ENCODE results near the gene CTXN1.
"Not testable (repeated sequence)": the region's sequence is repeated elsewhere in the genome, so short reads cannot be mapped to it uniquely, and the experiment has no call there.

The CTXN1 gene

GRCh38 chr19:7944177-7944761, 18.3 kb upstream of the CTXN1 start:
- DNase-seq: peak; percentile 60

- peak; percentile 92 for DNase-seq
Measured at GRCh38 chr19:7943444-7944176, 17.7 kb upstream of the CTXN1 start, which contains the start of gene TIMM44. TIMM44 (minus strand) TSS chr19:7943666; CDS start chr19:7943651, 15 bp downstream.

DNA sequence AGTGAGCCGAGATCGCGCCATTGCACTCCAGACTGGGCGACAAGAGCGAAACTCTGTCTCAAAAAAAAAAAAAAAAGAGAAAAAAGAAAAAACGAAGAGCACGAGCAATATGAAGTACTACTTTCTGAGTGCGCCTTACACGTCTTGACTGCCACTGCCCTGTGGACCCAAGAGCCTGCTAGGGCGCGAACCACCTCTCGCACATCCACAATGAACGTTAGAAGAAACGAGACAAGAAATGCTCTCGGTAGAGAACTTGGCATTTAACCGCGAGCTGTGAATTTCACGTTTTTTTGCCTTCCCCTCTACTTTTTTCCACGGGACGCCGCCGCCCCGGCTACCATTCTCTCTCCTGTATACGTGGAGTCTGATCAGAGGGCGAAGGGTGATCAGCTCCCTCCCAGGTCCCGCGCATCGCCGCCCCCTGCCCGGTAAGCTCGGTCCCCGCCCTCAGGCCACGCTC, 17.1 kb upstream of the CTXN1 start:
- DNase-seq: no peak

DNA sequence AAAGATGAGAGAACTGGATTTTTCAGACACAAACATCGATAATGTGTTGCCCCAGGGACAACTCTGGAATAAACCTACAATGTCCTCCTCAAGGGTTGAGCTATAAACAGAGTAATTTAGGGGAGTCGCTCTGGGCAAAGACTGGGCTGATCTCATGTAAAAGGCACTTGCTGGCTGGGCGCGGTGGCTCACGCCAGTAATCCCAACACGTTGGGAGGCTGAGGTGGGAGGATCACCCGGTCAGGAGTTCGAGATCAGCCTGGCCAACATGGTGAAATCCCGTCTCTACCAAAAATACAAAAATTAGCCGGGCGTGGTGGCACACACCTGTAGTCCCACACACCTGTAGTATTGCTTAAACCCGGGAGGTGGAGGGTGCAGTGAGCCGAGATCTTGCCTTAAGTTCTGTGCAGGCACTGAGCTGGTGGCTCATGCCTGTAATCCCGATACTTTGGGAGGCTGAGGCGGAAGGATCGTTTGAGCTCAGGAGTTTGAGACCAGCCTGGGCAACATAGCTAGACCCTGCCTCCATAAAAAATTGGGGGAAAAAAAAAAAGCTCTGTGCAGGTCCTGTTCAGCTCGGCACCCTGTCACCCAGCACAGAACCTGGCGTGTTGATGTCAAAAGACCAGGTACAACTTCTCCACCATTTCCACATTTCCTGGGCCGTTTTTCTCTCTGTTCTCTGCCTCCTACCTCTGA, 16.1 kb upstream of the CTXN1 start:
- DNase-seq: no peak

DNA sequence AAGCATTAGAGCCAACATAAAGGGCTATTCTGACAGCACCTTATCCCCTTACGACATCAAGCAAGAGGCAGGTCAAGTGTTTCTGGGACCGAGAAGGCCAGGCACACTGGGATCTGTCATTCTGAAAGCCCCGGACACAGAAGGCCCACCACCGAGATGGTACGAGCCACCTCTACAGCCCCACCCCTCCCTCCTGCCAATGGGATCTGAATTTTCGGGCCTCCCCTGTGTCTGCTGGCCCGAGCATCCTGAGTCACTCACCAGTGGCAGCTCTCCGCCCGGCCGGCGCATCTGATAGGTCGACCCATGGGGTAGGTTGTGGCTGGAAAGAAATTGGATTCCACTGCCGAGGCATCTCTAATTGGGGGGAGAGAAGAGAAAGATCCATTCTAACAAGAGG, 14.9 kb upstream of the CTXN1 start:
- DNase-seq: no peak

- DNase-seq: no peak
Measured at GRCh38 chr19:7934766-7935165, 8.8 kb upstream of the CTXN1 start.

GRCh38 chr19:7933828-7934725, 8.1 kb upstream of the CTXN1 start:
- no peak for DNase-seq

DNA sequence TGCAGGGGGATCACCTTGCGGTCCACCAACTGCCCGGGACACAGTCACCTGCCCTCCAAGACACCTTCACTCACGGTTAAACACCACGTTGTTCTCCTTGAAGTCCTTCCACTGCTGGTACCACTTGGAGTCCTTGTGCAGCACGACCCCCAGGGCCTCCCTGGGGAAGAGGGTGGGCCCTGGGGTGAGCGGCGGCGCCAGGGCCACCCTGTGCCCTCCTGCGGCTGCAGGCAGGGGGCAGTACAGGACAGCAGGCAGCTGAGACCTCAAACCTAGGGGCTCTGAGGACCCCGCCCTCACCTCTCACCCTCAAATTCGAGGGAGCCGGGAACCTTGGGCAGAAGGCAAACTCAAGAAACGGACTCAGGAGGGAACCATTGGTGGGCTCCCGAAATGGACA, 7.5 kb upstream of the CTXN1 start:
- DNase-seq: no peak

GRCh38 chr19:7932930-7933300, 7.0 kb upstream of the CTXN1 start:
- DNase-seq: no peak

DNA sequence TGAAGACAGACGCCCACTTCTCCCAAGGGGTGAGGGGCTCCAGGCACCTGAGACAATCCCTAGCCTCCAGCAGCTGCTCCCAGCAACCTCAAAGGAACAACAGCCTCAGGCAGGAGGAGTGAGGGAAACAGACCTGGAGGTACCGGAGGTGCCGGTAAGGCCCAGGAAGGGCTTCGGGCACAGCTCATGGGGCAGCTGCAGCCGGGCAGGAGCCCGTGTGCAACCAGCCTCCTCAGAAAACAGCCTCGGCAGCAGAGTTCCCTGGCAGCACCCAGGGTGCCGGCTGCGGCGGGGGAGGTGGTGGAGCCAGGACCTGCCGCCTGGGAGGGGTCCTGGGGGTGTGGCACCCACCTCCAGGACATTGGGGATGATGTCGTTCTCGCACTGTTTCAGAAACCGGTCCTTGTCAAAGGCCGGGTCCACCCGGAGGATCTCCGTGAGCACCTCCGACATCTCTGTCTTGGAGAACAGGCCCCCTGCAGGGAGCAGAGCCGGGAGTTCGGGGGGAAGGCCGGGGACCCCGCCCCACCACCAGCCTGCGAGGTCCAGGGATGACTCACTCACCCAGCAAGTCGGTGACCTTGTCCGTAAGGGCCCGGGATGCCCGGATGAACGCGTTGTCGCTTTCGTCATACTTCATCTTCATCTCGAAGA, 6.5 kb upstream of the CTXN1 start:
- no peak for DNase-seq

DNA sequence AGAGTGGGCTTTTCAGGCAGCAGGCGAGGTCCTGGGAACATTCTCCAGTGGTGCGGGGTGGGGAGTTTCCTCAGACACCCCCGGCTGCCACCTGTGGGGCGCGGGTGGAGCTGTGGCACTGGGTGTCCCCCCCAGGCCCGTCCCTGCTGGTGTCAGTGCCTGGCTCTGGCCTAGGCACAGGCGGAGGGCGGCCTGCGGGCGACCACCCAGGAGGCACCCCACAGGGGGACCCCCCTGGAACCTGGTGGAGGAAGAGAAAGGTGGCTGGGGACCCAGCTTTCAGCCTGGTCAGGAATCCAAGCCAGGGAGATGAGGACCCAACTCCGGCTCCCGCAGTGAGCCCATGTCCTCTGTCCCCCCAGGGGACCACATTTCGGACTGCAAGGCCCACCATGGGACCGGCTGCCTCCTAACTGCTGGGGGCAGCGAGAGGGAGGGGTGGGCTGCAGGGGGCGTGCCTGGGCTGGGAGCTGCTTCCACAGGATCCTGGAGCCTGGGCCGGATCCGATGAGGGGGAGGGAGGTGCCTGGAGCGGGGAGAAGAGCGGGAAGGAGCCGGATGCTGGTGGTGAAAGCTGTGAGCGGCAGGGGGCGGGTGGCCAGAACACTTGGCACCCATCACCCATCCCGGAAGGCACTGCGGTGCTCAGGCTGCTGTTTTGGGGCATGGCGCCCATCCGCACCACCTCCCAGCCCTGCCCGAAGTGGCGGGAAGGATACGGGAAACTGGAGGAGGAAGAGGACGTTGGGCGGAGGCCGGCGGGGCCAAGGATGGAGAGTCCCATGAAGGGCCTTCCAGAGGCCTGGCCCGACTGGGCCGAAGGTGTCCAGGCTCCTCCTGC, 5.5 kb upstream of the CTXN1 start:
- DNase-seq: no peak

DNA sequence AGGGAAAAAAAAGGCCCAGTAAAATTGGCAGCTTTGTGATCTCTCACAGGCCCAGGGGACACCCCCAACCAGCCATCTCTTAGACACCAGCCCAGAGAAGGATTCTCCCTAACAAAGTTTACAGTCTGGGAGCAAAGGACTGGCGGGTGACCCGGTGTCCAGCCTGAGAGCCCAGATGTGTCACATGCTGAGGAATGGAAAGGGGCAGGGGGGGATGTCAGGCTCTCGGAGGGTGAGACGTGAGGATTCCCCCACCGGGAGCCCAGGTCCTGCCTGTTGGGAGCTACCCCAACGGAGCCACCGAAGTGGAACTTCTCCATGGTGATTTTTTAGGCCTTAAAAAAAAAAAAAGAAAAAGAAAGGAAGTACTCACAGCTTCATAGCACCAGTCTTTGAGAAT, 4.8 kb upstream of the CTXN1 start:
- DNase-seq: no peak

DNA sequence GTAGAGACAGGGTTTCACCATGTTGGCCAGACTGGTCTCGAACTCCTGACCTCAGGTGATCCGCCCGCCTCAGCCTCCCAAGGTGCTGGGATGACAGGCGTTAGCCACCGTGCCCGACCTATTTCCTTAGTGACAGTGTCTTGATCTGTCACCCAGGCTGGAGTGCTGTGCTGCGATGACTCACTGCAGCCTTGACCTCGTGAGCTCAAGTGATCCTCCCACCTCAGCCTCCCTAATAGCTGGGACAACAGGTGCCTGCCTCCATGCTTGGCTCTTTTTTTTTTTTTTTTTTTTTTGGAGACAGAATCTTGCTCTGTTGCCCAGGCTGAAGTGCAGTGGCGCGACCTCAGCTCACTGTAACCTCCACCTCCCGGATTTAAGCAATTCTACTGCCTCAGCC, 4.1 kb upstream of the CTXN1 start:
- not testable (repeated sequence) for DNase-seq

- DNase-seq: no peak
Measured at GRCh38 chr19:7928741-7929701, 3.1 kb upstream of the CTXN1 start.

- no peak for DNase-seq
Measured at GRCh38 chr19:7928334-7928706, 2.4 kb upstream of the CTXN1 start.

GRCh38 chr19:7927605-7928333, 1.8 kb upstream of the CTXN1 start:
- DNase-seq: no peak

DNA sequence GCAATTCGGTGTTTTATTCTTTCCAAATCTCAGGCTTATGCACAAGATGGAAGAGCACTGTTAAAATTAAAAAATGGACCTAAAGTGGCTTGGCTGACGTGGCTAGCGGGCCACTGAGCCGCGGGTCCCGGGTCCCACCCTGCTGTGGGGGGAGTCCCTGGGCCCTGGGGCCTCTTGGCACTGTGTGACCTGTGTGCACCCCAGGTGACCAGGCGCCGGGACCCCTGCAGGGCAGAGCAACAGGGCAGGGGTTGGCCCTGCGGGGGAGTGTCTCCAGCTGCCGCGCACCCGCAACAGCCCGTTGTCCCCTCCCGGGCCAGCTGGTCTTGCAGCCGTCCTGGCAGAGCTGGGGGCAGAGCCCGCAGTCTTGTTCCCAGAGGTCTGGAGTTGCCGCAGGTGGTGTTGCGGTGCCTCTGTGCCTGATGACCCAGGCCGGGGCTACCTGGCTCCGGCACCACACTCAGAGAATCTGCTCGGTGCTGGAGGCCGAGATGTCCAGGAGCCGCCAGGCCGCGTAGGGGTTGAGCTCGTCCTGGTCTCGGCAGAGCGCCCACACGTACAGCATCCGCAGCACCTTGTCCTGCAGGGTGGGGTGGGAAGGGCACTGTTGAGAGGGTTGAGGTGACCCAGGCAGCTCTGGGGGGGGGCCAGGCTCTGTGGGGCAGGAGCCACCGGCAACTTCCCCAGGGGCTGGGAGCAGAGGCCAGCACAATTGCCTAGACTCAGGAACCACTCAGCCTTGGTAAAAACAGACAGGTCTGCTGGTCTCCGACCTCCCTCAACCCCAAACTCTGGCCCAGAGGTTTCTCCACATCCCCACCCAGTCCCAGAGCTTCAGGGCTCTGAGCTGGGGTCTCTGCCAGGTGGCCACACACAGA, 1.0 kb upstream of the CTXN1 start:
- no peak for DNase-seq

DNA sequence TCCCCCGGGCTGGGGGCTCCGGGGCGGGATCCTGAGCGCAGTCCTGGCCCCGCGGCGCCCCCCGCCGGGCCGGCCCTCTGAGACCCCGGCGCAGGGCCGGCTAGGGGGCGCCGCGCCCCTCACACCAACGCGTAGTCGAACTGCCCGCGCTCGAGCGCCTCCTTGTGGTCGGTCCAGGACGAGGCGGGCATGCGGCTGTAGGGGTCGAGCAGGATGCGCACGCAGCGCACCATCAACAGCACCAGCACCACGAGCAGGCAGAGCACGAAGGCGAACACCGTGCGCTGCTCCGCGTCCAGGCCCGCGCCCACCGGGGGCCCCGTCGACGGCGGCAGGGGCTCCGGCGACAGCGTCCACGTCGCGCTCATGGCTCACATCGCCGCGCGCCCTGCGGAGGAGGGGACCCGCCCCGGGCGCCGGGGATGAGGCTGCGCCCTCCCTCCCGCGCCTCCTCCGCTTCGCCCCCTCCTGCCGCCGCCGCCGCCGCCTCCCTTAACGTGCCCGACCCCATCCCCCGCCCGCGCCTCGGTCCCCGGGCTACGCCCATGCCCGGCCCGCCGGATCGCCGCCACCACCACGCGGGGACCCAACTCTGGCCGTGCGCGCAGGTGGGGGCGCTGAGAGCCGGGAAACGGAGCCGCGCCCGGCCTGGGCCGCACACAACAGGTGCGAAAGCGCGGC, 624 bp downstream of the CTXN1 start:
- peak; percentile 4 for DNase-seq
